ENCODE data around the gene ZRANB1. TPM values are rescaled to one million over a fixed set of nuclear protein-coding genes. Genes with fewer than 3 reads are reported as not detected.

ZRANB1 gene
- total RNA-seq, 4 donors from 2014 or later: 35.5 to 44.7 (median 37.4) TPM

DNA sequence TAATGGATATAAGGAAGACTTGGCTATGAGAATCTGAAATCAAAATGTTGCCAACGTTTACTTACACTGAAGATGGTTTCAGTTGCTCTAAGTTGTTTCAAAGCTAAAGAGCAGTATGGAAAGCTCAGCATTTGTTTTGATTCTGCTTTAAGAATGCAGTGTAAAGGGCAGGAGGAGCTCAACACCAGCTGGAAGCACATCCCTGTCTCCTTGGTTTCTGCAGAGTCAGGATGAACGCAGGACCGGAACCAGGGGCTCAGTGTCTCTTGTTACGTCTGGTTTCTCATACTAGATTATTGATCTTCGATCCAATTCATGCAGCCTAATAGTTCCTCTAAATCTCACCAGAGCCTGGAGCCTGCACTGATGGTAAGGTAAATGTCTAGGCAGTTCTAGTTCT is 24.1 kb downstream of the ZRANB1 start:
- TF ChIP-seq, protein P1, sequence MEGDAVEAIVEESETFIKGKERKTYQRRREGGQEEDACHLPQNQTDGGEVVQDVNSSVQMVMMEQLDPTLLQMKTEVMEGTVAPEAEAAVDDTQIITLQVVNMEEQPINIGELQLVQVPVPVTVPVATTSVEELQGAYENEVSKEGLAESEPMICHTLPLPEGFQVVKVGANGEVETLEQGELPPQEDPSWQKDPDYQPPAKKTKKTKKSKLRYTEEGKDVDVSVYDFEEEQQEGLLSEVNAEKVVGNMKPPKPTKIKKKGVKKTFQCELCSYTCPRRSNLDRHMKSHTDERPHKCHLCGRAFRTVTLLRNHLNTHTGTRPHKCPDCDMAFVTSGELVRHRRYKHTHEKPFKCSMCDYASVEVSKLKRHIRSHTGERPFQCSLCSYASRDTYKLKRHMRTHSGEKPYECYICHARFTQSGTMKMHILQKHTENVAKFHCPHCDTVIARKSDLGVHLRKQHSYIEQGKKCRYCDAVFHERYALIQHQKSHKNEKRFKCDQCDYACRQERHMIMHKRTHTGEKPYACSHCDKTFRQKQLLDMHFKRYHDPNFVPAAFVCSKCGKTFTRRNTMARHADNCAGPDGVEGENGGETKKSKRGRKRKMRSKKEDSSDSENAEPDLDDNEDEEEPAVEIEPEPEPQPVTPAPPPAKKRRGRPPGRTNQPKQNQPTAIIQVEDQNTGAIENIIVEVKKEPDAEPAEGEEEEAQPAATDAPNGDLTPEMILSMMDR (IDR thresholded peaks at IDR 0.05; ENCODE audit: low read depth): no peak

DNA sequence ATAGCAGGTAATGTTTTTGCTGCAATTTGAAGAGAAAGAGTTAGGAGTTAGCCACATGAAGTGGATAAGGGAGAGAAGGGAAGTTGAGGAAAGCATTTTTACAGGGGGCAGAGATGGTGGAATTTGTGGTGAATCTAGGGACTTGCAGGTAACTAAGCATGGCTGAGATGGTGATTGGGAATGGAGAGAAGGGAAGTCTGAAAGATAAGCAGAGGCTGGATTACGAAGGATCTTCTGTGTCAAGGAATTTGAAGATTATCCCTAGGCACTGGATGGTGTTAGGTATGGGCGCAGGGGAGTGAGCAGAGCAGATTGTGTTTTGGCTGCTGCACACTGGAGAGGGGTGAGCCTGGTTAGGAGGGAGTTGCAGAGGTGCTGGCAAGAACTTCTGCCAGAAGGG is 25.3 kb downstream of the ZRANB1 start:
- TF ChIP-seq, protein P1 (IDR thresholded peaks at IDR 0.05; ENCODE audit: low read depth): no peak

DNA sequence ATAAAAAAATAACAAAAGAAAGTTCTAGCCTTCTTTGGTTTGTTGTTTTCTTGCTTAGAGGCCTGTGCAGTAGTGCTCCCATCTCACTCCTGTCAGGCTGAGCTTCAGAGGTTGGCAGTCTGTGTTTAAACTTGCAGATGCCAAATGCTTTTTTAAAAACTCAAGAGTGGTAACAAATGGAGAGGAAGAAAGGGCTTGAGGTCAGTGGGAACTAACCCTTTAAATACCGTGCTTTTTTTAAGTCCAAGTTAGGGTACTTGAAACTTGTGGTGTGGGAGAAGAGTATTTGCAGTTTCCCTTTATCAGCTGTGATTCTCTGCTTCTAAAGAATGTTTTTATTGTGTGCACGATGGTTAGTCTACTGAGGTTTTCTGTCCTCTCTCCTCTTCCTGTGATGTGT is 29.4 kb downstream of the ZRANB1 start:
- TF ChIP-seq, protein P1 (IDR thresholded peaks at IDR 0.05; ENCODE audit: low read depth): no peak

DNA sequence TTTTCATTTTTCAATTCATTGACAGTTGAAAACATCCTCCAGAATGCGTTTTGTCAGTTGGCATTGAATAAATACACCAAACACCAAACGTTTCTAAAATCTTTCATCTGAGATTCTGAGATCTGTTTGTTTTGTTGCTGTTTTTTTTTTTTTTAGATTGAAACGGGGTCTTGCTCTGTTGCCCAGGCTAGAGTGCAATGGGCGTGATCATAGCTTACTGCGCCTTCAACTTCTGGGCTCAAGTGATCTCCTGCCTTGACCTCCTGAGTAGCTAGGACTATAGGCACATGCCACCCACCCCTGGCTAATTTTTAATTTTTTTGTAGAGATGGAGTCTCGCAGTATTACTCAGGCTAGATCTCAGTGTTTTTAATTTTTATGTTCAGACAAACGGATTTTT is 30.7 kb downstream of the ZRANB1 start:
- TF ChIP-seq, protein P1 (IDR thresholded peaks at IDR 0.05; ENCODE audit: low read depth): no peak

DNA sequence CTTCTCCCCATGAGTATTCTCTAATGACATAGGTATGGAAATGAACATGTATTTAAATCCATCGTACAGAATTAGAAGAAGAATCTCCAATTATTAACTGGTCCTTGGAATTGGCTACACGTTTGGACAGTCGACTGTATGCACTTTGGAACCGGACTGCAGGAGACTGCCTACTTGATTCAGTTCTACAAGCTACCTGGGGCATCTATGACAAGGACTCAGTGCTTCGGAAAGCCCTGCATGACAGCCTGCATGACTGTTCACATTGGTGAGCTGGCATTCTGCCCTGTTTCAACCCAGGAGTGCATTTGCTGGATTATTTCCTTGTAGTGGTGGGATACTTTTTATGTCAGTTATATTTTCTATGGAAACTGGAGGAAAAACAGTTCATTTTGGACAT is 32.2 kb downstream of the ZRANB1 start:
- TF ChIP-seq, protein P1 (IDR thresholded peaks at IDR 0.05; ENCODE audit: low read depth): no peak

DNA sequence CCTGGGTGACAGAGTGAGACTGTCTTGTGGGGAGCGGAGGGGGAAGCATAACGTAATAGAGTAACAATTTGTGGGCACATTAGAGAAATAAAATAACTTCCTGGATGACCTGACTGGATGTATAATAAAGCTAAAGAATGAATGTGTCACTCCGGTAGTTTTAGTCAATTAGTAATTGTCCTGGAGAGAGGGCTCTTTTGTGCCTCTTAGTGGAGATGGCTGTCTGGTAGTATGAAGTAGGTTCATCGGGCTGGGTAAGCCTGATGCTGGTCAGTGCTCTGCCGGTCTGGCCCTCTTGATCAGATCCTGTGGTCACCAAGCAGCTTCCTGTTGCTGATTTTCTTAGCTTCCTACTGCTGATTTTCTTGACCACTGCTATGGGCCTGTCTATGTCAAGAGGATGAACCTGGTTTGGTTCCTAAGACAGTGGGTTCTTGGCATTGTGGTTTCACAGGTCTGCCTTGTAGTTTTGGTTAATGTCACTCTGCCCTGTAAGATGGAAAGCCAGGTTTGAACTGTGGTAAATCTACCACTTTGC is 34.1 kb downstream of the ZRANB1 start:
- TF ChIP-seq, protein P1 (IDR thresholded peaks at IDR 0.05; ENCODE audit: low read depth): no peak

DNA sequence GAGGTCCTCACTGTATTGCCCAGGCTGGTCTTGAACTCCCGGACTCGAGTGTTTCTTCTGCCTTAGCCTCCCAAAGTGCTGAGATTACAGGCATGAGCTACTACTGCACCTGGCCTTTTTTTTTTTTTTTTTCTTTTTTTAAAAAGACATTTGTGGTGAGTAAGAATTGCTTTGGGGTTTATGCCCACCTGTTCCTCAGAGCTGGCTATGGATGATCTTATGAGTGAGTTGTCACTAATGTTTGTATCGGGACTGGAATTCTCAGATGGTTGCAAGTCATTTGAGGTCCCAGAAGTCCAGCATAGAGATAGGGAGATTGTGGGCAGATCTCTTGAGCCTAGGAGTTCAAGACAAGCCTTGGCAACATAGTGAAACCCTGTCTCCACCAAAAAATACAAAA is 35.2 kb downstream of the ZRANB1 start:
- TF ChIP-seq, protein P1 (IDR thresholded peaks at IDR 0.05; ENCODE audit: low read depth): no peak

Measured in subcutaneous adipose tissue (tissue), 4 donors.